Endothelial cell of umbilical vein (primary cell): ENCODE data around the gene MNAT1. TPM values are rescaled to one million over a fixed set of nuclear protein-coding genes. Genes with fewer than 3 reads are reported as not detected.

Experiments used
- BruUV-seq: library from RNA; stranded (reverse); fragments of 400-500 nt; replicated peaks from 2 replicates; lab custom pipeline; 2021; lab: Mats Ljungman, UMichigan
- CTCF ChIA-PET: fragments of 300-600, 350-600 bp; sonication (Branson Sonifier 250); formaldehyde crosslinking; loops from one replicate; lab custom pipeline; 2021; ENCODE audit warnings: antibody characterized with exemption, inconsistent platforms; lab: Charles Lee
- POLR2A ChIA-PET: fragments of 300-600, 350-600 bp; sonication (Branson Sonifier 250); formaldehyde crosslinking; loops from one replicate; lab custom pipeline; 2021; ENCODE audit warnings: antibody characterized with exemption, inconsistent platforms; lab: Charles Lee
- DNase-seq: peaks from one replicate; pipeline ENCODE4 v3.0.0-alpha.2; 2011; ENCODE audit warnings: low read depth, low spot score
- FAIRE-seq: peaks from 2 replicates; lab custom pipeline; 2011; peaks lifted over from hg19 to GRCh38; lab: Jason Lieb, UNC
- H2AFZ ChIP-seq: 2 replicates; pipeline ENCODE4 v1.6.0; 2012; ENCODE audit warnings: low read depth, low read length, control low read depth, inconsistent platforms
- H3K27ac ChIP-seq: 2 replicates; pipeline ENCODE4 v1.5.1; 2011; ENCODE audit warnings: low read depth, mild to moderate bottlenecking, control low read depth, low read length, moderate library complexity; ENCODE audit not compliant: insufficient read depth
- H3K27me3 ChIP-seq, 2 experiments: 2 replicates each; pipeline versions ENCODE4 v1.6.0 to v1.6.1; 2011; ENCODE audit warnings: low read length in 2 of 2, mixed read lengths in 1 of 2; ENCODE audit not compliant: control insufficient read depth in 2 of 2, insufficient read depth in 2 of 2
- H3K36me3 ChIP-seq, 2 experiments: 2 replicates in 1 of 2; 3 replicates in 1 of 2; pipeline ENCODE4 v1.5.1; 2011; ENCODE audit warnings: low read length in 2 of 2, mild to moderate bottlenecking in 1 of 2, moderate library complexity in 1 of 2; ENCODE audit not compliant: control insufficient read depth in 2 of 2, insufficient read depth in 2 of 2; ENCODE audit errors: extremely low read depth in 1 of 2
- H3K4me1 ChIP-seq: 3 replicates; pipeline ENCODE4 v1.5.1; 2011; ENCODE audit warnings: mild to moderate bottlenecking, low read length; ENCODE audit not compliant: control insufficient read depth, insufficient read depth; ENCODE audit errors: extremely low read depth
- H3K4me2 ChIP-seq: 2 replicates; pipeline ENCODE4 v1.6.1; 2011; ENCODE audit warnings: low read length, control low read depth, mixed read lengths; ENCODE audit not compliant: insufficient read depth
- H3K4me3 ChIP-seq, 3 experiments: fragments of 200-600 bp in 1 of 3; sonication (generic), shearing (Covaris generic) in 1 of 3; replicated peaks in 1 of 3; 2 replicates each; pipeline ENCODE4 v1.5.1; 2011 to 2016; ENCODE audit warnings: control low read depth in 3 of 3, low read length in 3 of 3, mild to moderate bottlenecking in 2 of 3, inconsistent platforms in 1 of 3, low read depth in 1 of 3, moderate library complexity in 1 of 3; ENCODE audit not compliant: insufficient read depth in 1 of 3
- H3K79me2 ChIP-seq: 2 replicates; pipeline ENCODE4 v1.6.0; 2012; ENCODE audit warnings: low read length, inconsistent platforms; ENCODE audit not compliant: control insufficient read depth, insufficient read depth
- H3K9ac ChIP-seq: replicated peaks from 2 replicates; pipeline ENCODE3; 2011; ENCODE audit warnings: low read length, control low read depth; ENCODE audit not compliant: insufficient read depth; ENCODE audit errors: extremely low read depth
- H3K9me1 ChIP-seq: replicated peaks from 3 replicates; pipeline ENCODE4 v1.6.0; 2011; ENCODE audit warnings: mild to moderate bottlenecking, low read length; ENCODE audit not compliant: control insufficient read depth, insufficient read depth; ENCODE audit errors: extremely low read depth
- H3K9me3 ChIP-seq: replicated peaks from 2 replicates; pipeline ENCODE4 v1.5.1; 2012; ENCODE audit warnings: low read length, inconsistent platforms; ENCODE audit not compliant: control insufficient read depth, insufficient read depth
- H4K20me1 ChIP-seq: replicated peaks from 2 replicates; pipeline ENCODE3; 2011; ENCODE audit warnings: mild to moderate bottlenecking, low read length; ENCODE audit not compliant: control insufficient read depth, insufficient read depth; ENCODE audit errors: extremely low read depth
- EZH2 ChIP-seq: IDR thresholded peaks from 2 replicates; pipeline ENCODE4 v1.6.1; 2012; ENCODE audit warnings: borderline replicate concordance, low read depth, mild to moderate bottlenecking, moderate library complexity, low read length, inconsistent platforms; ENCODE audit not compliant: severe bottlenecking
- FOS ChIP-seq: IDR thresholded peaks from 2 replicates; pipeline ENCODE4 v1.6.1; 2011; ENCODE audit warnings: mild to moderate bottlenecking, low read length, moderate library complexity, borderline replicate concordance; ENCODE audit not compliant: insufficient read depth
- MAX ChIP-seq: IDR thresholded peaks from 2 replicates; pipeline ENCODE4 v1.6.1; 2011; ENCODE audit not compliant: insufficient read depth, insufficient read length
- MYC ChIP-seq: IDR thresholded peaks from one replicate; pipeline ENCODE4 v1.6.1; 2011; ENCODE audit warnings: mild to moderate bottlenecking, low read depth, low read length
- dilution Hi-C: fragments of 300-500 bp; cut with MboI; formaldehyde crosslinking; loops from one replicate; pipeline ENCODE4 v1.15.0; 2019; ENCODE audit warnings: low sequenced_read_pairs; ENCODE audit not compliant: extremely low pct_ligation_motif_present
- intact Hi-C: fragments of 100-400 bp; cut with micrococcal nuclease; formaldehyde crosslinking; loops from one replicate; pipeline ENCODE4 v1.10.0; 2022
- polyA plus RNA-seq, 4 experiments: library from polyadenylated mRNA; depleted of rRNA in 3 of 4; stranded (reverse) in 3 of 4; unstranded in 1 of 4; fragments of >200 nt; gene quantifications; 2 replicates each; pipeline versions ENCODE4 v1.2.1 to v1.2.3, GENCODE V29; 2011 to 2012; ENCODE audit warnings: missing spikeins in 1 of 4
- total RNA-seq: library from RNA; stranded (reverse); gene quantifications from 2 replicates; pipeline ENCODE4 v1.2.3, GENCODE V29; 2021

The MNAT1 gene
- total and polyA plus RNA-seq, 2 donors (not counting 3 experiments of a cell fraction or from before 2014, with no cell fraction given): 35.7 to 55.7 TPM

GRCh38 chr14:60956632-60957031 is 222.1 kb downstream of the MNAT1 start:
- Histone ChIP-seq H3K9me3 (no peaks in the 10 kb centered on the region), H3K36me3 (no peaks in the 10 kb centered on the region), H3K4me1 (no peaks in the 10 kb centered on the region), H3K9me1 (no peaks in the 10 kb centered on the region), H3K27me3 (no peaks in the 10 kb centered on the region), H3K9ac (no peak overlapping the region), H3K4me2 (no peak overlapping the region), H3K27ac (no peak overlapping the region), H3K79me2 (no peaks in the 10 kb centered on the region), H2AFZ (no peak overlapping the region), H4K20me1 (no peaks in the 10 kb centered on the region), H3K4me3 (no peak overlapping the region)
- dilution Hi-C loops: no loop called here
- ChIA-PET CTCF (no interaction called here), POLR2A (no interaction called here)
- BruUV-seq: no TSS peak
- TF ChIP-seq EZH2 (no peak), FOS (no peak)
- intact Hi-C loops: no loop called here
- no peak for DNase-seq
- FAIRE-seq: no peak

- H3K9me3 ChIP-seq: no peaks in the 10 kb centered on the region
- no peak overlapping the region for H3K4me2 ChIP-seq
- no peak overlapping the region for H3K4me3 ChIP-seq
- CTCF ChIA-PET: no interaction called here
- no TSS peak for BruUV-seq
- no peak for FAIRE-seq
- TF ChIP-seq MAX (no peak), MYC (no peak)
- POLR2A ChIA-PET: no interaction called here
- H4K20me1 ChIP-seq: no peaks in the 10 kb centered on the region
- no peak overlapping the region for H2AFZ ChIP-seq
- dilution Hi-C loops: no loop called here
- H3K9ac ChIP-seq: no peak overlapping the region
- no peaks in the 10 kb centered on the region for H3K36me3 ChIP-seq
- H3K4me1 ChIP-seq: no peaks in the 10 kb centered on the region
- DNase-seq: no peak
- no peak overlapping the region for H3K27ac ChIP-seq
- no peaks in the 10 kb centered on the region for H3K9me1 ChIP-seq
- intact Hi-C loops: no loop called here
- no peaks in the 10 kb centered on the region for H3K27me3 ChIP-seq
- no peaks in the 10 kb centered on the region for H3K79me2 ChIP-seq
Measured at GRCh38 chr14:60958146-60958545, 223.6 kb downstream of the MNAT1 start.
